Activated B cell treated with CpG ODN at 0.5 μM for 24 hours (primary cell): Measurements from ENCODE around the gene WDPCP. TPM values are rescaled to one million over a fixed set of nuclear protein-coding genes. Genes with fewer than 3 reads are reported as not detected.
"Not testable (repeated sequence)": the region's sequence is repeated elsewhere in the genome, so short reads cannot be mapped to it uniquely, and the experiment has no call there.

Experiments used
- ATAC-seq: fragments of 200-7000 bp; cut with Tn5 transposase; one replicate; pipeline ENCODE4 v1.10.0; 2021; ENCODE audit warnings: low read depth, mild to moderate bottlenecking, moderate library complexity
- CTCF ChIA-PET: fragments of 350-600 bp; sonication (Branson Sonifier 250); formaldehyde crosslinking; loops from one replicate; lab custom pipeline; 2021; ENCODE audit warnings: antibody characterized with exemption; lab: Charles Lee
- POLR2A ChIA-PET: fragments of 350-600 bp; sonication (Branson Sonifier 250); formaldehyde crosslinking; loops from one replicate; lab custom pipeline; 2021; ENCODE audit warnings: antibody characterized with exemption; lab: Charles Lee
- DNase-seq: peaks from one replicate; pipeline ENCODE4 v3.0.0; 2022
- H3K27ac Mint-ChIP-seq: one replicate; pipeline ENCODE4 v1.8.0; 2020; ENCODE audit warnings: mixed read lengths
- H3K27me3 Mint-ChIP-seq: one replicate; pipeline ENCODE4 v1.8.0; 2021; ENCODE audit warnings: mixed read lengths
- H3K36me3 Mint-ChIP-seq: one replicate; pipeline ENCODE4 v1.8.0; 2021; ENCODE audit warnings: low read depth, mixed read lengths
- H3K4me1 Mint-ChIP-seq: one replicate; pipeline ENCODE4 v1.8.0; 2021; ENCODE audit warnings: mixed read lengths
- H3K4me3 Mint-ChIP-seq: one replicate; pipeline ENCODE4 v1.8.0; 2020; ENCODE audit warnings: mild to moderate bottlenecking, mixed read lengths
- H3K9me3 Mint-ChIP-seq: one replicate; pipeline ENCODE4 v1.8.0; 2020; ENCODE audit warnings: mixed read lengths
- CTCF ChIP-seq: fragments of 200-600 bp; IDR thresholded peaks from one replicate; pipeline ENCODE4 v1.8.0; 2022; ENCODE audit warnings: antibody characterized with exemption, mild to moderate bottlenecking
- intact Hi-C: fragments of 100-400 bp; cut with micrococcal nuclease; formaldehyde crosslinking; loops from one replicate; pipeline ENCODE4 v1.15.1; 2024
- total RNA-seq: library from RNA; stranded (reverse); gene quantifications from 2 replicates; pipeline ENCODE4 v1.2.3, GENCODE V29; 2022

The WDPCP gene
- total RNA-seq, 1 donor from 2014 or later, result 12.9 TPM

DNA sequence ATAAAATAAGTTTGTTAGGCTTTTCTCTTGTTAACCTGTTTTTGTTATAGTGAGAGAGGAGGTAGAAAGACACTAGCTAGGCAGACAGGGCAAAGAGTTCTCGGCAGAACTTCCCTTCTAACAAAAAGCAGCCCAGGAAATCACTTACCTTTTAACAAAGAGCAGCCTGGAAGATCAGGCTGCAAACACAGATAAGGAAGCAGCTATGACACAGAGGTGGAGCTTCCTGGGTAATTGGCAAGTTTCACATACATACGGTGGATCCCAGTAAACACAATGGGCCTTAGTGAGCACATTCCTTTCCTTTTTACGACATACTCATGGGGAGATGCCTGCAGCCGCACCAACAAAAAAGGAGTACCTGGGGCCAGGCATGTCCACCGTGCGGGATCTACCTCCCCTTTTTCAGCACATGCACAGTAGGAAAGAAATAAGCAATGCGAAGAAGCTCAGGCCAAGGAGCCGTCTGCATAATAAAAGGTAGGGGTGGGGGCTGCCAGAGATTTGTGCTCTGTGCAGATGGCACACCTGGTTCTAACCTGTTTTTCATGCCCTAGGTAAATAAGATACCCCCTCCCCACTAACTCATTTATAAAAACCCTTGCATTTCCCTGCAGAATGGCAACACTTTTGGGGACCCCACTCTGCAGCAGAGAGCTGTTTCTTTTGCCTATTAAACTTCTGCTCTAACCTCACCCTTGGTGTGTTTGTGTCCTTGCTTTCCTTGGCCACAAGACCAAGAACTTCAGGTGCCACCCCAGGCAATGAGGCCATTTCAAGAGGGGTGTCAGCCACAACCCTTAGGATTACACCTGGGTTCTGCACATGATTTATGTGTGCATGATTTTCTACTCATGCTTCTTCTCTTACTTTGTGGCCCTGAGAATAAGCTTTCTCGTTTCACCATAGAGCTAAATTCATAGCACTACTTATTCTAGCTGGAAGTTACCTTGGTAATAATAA lies 27.0 kb upstream of the WDPCP start:
- ATAC-seq (no peak), DNase-seq (no peak)
- H3K9me3 Mint-ChIP-seq, result no peaks in the 10 kb centered on the region
- no peak overlapping the region for H3K4me3 Mint-ChIP-seq
- intact Hi-C loops, result no loop called here
- no peaks in the 10 kb centered on the region for H3K4me1 Mint-ChIP-seq
- H3K36me3 Mint-ChIP-seq, result no peaks in the 10 kb centered on the region
- ChIA-PET POLR2A (no interaction called here), CTCF (no interaction called here)
- peaks cover 16% of the 10 kb centered on the region for H3K27me3 Mint-ChIP-seq
- no peak overlapping the region for H3K27ac Mint-ChIP-seq
- no peak for TF ChIP-seq CTCF

GRCh38 chr2:63614448-63614968 lies 26.2 kb upstream of the WDPCP start:
- CTCF ChIA-PET, result no interaction called here
- Mint-ChIP-seq H3K9me3 (no peaks in the 10 kb centered on the region), H3K36me3 (no peaks in the 10 kb centered on the region)

DNA sequence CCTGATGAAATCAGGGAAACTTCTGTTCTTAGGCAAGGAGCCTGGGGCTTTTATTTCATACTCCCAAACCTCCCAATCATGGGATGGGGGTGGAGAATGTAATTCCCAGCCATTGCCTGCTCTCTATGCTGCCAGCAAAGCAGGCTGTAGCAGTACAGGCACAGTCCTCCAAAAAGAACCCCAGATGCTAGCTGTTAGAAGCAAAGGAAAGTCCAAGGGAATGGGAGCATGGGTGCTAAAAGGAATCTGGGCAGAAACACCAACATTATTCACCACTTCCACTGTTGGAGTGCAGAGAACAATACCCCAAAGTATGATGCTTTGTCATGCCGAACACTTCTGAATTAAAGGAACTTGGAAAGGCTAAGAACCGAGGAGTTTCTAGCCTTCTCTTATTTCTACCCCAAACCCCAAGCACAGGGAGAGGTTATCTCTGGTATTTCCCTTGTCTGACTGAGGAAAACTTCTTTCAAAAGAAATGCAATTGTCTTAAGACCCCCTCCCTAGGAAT lies 25.2 kb upstream of the WDPCP start:
- no peaks in the 10 kb centered on the region for H3K4me1 Mint-ChIP-seq
- no peaks in the 10 kb centered on the region for H3K9me3 Mint-ChIP-seq
- peaks cover 9% of the 10 kb centered on the region for H3K27me3 Mint-ChIP-seq
- peaks cover under 1% of the 10 kb centered on the region for H3K36me3 Mint-ChIP-seq
- ATAC-seq (no peak), DNase-seq (no peak)
- H3K27ac Mint-ChIP-seq, result no peak overlapping the region
- CTCF ChIA-PET, result no interaction called here
- no peak overlapping the region for H3K4me3 Mint-ChIP-seq
- POLR2A ChIA-PET, result no interaction called here
- intact Hi-C loops, result no loop called here
- no peak for TF ChIP-seq CTCF

More at GRCh38 chr2:63614448-63614968, 26.2 kb upstream of the WDPCP start:
- intact Hi-C loops, result no loop called here
- Mint-ChIP-seq H3K4me1 (no peaks in the 10 kb centered on the region), H3K4me3 (no peak overlapping the region), H3K27me3 (peaks cover 15% of the 10 kb centered on the region), H3K27ac (no peak overlapping the region)
- POLR2A ChIA-PET, result no interaction called here
- no peak for TF ChIP-seq CTCF
- DNase-seq, result no peak
- ATAC-seq, result no peak

DNA sequence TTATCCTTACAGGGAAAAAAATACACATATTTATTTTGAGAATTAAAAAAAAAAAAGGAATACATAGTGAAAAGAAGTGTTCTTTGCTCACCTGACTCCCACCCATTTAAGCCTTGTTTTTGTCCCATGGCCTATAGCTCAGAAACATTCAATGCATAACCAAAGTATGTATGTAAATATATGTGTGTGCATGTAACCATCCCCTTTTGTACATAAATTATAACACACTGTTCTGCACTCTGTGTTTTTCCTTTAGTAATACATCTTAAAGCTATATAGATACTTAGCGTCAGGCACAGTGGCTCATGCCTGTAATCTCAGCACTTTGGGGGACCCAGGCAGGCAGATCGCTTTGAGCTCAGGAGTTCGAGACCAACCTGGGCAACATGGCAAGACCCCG lies 22.2 kb upstream of the WDPCP start:
- no peak for DNase-seq
- Mint-ChIP-seq H3K36me3 (peaks cover 25% of the 10 kb centered on the region), H3K27me3 (peaks cover 4% of the 10 kb centered on the region), H3K4me3 (no peak overlapping the region), H3K9me3 (no peaks in the 10 kb centered on the region), H3K4me1 (no peaks in the 10 kb centered on the region), H3K27ac (no peak overlapping the region)
- ATAC-seq, result no peak
- intact Hi-C loops, result no loop called here
- CTCF ChIA-PET, result no interaction called here
- POLR2A ChIA-PET, result no interaction called here
- TF ChIP-seq CTCF, result no peak

DNA sequence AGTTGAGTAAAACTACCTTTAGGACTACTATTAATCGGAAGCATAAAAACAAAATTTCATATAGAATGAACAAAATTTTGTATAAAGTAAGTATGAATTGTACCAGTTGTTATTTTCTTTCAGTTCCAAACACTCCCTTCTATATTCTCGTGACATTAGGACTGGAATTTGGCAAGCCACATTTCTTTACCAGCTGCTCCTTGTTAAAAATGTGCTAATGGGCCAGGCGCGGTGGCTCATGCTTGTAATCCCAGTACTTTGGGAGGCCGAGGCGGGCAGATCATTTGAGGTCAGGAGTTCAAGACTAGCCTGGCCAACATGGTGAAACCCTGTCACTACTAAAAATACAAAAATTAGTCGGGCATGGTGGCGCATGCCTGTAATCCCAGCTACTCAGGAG lies 20.6 kb upstream of the WDPCP start:
- H3K4me1 Mint-ChIP-seq, H3K4me3 Mint-ChIP-seq, DNase-seq, ATAC-seq, intact Hi-C loops, POLR2A ChIA-PET, CTCF ChIA-PET, H3K27ac Mint-ChIP-seq, H3K9me3 Mint-ChIP-seq, H3K27me3 Mint-ChIP-seq: not testable (repeated sequence)
- H3K36me3 Mint-ChIP-seq, result peaks cover 37% of the 10 kb centered on the region
